Skeletal muscle satellite cell (primary cell): ENCODE measurements around the gene NT5C.
A peak's percentile ranks its signal among the peaks of the same experiment; 100 is the strongest.
"Not testable (repeated sequence)": the region's sequence is repeated elsewhere in the genome, so short reads cannot be mapped to it uniquely, and the experiment has no call there.

ENCODE experiments used
- H3K27me3 ChIP-seq: 2 replicates; pipeline ENCODE4 v1.7.0; 2013; ENCODE audit warnings: low read length; ENCODE audit not compliant: control insufficient read depth, insufficient read depth
- H3K36me3 ChIP-seq: 2 replicates; pipeline ENCODE4 v1.7.0; 2013; ENCODE audit warnings: mild to moderate bottlenecking, control low read depth, low read length; ENCODE audit not compliant: insufficient read depth
- H3K4me1 ChIP-seq: 2 replicates; pipeline ENCODE4 v1.7.0; 2013; ENCODE audit warnings: low read length; ENCODE audit not compliant: control insufficient read depth, insufficient read depth
- H3K4me2 ChIP-seq: 2 replicates; pipeline ENCODE4 v1.7.0; 2013; ENCODE audit warnings: mild to moderate bottlenecking, low read length
- H3K4me3 ChIP-seq: 2 replicates; pipeline ENCODE4 v1.7.0; 2013; ENCODE audit warnings: low read length
- H3K9ac ChIP-seq: 2 replicates; pipeline ENCODE4 v1.7.0; 2013; ENCODE audit warnings: mild to moderate bottlenecking, low read depth, low read length, moderate library complexity
- H3K9me3 ChIP-seq: replicated peaks from 2 replicates; pipeline ENCODE4 v1.7.0; 2013; ENCODE audit warnings: mild to moderate bottlenecking, control low read depth, low read length

The NT5C gene

DNA sequence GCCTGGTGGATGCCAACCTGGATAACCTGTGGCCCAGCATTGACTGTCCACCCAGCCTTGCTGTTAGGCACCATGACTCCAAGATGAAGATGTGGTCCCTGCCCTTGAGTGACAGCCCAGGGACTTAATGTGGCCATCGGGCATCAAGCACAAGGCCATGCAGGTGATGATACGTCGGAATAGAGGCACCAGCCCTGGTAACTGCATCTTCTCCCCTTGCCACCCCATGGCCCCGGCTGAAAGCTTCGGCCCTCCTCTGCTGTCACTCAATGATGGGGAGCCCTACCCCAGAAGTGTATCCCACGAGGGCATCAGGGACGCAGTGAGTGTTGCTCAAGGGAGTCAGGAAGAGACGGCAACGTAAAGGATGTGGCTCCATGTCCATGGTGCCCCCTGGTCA lies 2.0 kb downstream of the NT5C start:
- Histone ChIP-seq H3K27me3 (no peaks in the 10 kb centered on the region), H3K9ac (no peak overlapping the region), H3K4me2 (no peak overlapping the region), H3K36me3 (peaks cover 16% of the 10 kb centered on the region), H3K4me3 (no peak overlapping the region), H3K4me1 (peaks cover 9% of the 10 kb centered on the region), H3K9me3 (no peaks in the 10 kb centered on the region)

DNA sequence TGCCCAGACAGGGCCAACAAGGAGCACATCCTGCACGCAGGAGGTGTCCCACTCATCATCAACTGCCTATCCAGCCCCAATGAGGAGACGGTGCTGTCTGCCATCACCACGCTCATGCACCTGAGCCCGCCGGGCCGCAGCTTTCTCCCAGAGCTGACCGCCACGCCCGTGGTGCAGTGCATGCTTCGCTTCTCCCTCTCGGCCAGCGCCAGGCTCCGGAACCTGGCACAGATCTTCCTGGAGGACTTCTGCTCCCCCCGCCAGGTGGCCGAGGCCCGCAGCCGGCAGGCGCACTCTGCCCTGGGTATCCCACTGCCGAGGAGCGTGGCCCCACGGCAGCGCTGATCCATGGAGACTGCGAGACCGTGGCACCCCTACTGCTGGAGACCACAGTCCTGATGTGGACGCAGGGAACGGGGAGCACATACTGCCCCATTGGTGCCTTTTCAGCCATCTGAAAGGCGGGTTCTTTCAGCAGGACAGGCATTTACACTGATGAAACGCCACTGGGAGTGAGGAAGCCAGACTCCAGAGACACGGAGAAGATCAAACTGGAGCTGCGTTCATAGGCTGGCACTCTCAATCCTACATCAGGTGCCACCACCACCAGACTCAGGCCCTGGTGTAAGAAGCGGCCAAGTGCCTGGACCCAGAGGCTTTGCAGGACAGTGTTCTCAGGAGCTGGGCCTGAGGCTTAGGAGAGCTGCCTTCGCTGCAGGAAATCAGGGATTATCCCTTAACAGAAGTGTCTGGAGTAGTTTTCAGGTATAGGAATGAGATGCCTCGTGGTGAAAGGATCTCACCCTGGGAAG lies 2.6 kb downstream of the NT5C start:
- no peaks in the 10 kb centered on the region for H3K27me3 ChIP-seq
- no peak overlapping the region for H3K4me3 ChIP-seq
- H3K4me1 ChIP-seq = peaks cover 16% of the 10 kb centered on the region
- H3K4me2 ChIP-seq = no peak overlapping the region
- H3K9me3 ChIP-seq = no peaks in the 10 kb centered on the region
- H3K9ac ChIP-seq = no peak overlapping the region
- peaks cover 16% of the 10 kb centered on the region for H3K36me3 ChIP-seq

DNA sequence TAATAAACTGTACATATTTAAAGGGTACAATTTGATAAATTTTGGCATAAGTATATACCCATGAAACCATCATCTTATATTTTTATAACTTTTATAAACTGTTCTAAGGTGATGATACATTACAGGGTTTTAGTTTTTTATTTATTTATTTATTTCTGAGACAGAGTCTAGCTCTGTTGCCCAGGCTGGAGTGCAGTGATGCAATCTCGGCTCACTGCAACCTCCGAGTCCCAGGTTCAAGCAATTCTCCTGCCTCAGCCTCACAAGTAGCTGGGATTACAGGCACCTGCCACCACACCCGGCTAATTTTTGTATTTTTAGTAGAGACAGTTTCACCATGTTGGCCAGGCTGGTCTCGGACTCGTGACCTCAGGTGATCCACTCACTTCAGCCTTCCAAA lies 3.6 kb downstream of the NT5C start:
- H3K27me3 ChIP-seq, H3K4me2 ChIP-seq, H3K4me3 ChIP-seq, H3K9ac ChIP-seq, H3K9me3 ChIP-seq: not testable (repeated sequence)
- Histone ChIP-seq H3K4me1 (peaks cover 18% of the 10 kb centered on the region), H3K36me3 (peaks cover 16% of the 10 kb centered on the region)

DNA sequence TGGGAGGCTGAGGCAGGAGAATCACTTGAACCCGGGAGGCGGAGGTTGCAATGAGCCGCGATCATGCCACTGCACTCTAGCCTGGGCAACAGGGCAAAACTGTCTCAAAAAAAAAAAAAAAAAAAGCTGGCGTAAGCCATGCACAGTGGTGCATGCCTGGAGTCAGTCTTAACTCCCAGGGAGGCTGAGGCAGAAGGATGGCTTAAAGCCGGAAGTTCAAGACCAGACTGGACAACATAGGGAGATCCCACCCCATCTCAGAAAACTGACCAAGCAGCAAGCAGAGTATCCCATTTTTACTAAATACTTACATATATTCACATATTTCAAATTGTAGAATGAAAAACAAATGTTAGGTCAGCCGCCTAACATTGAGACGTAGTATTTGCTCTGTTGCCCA lies 4.6 kb downstream of the NT5C start:
- Histone ChIP-seq H3K27me3 (no peaks in the 10 kb centered on the region), H3K9me3 (no peaks in the 10 kb centered on the region), H3K36me3 (peaks cover 16% of the 10 kb centered on the region), H3K9ac (no peak overlapping the region), H3K4me3 (no peak overlapping the region), H3K4me1 (peaks cover 18% of the 10 kb centered on the region), H3K4me2 (no peak overlapping the region)

DNA sequence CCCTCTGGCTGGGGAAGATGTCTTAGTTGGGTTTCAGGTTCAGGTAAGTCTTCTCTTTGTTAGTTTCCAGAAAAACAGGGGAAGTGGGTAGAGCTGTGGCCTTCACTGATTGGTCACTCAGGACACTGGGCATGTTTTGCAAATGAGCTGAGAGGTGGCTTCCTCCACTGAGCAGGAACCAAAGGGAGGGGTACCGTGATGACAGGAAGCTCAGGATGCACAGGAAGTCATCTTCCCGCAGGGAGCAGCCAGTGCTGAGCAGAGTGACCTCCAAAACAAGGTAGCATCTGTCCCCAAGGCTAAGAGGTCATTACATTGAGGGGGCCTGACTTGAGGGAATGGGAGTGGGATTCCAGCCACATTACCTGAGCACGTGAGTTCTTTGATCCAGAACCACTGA lies 5.6 kb downstream of the NT5C start:
- Histone ChIP-seq H3K4me3 (no peak overlapping the region), H3K9ac (no peak overlapping the region), H3K4me1 (peaks cover 18% of the 10 kb centered on the region), H3K27me3 (no peaks in the 10 kb centered on the region), H3K4me2 (no peak overlapping the region), H3K36me3 (peaks cover 16% of the 10 kb centered on the region), H3K9me3 (no peaks in the 10 kb centered on the region)

DNA sequence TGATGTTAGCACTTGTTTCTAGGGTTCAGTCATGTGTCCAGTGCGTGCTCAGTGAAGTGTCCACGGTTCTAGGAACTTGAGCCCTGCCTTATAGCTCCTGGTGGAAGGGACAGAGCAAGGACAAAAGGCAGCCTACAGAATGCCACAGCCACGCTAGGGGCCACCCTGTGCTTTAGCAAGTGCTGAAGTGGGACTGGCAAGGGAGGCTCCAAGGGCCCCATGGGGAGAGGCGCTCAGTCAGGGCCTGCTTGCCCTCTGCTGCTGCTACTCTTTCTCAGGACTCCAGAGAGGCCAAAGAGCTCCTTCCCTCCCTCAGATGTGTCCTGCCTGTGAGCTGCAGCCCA lies 6.8 kb downstream of the NT5C start:
- Histone ChIP-seq H3K9me3 (no peaks in the 10 kb centered on the region), H3K4me3 (peak overlapping the region; percentile 28), H3K4me1 (peaks cover 13% of the 10 kb centered on the region), H3K4me2 (no peak overlapping the region), H3K27me3 (no peaks in the 10 kb centered on the region), H3K36me3 (peaks cover 9% of the 10 kb centered on the region), H3K9ac (no peak overlapping the region)

DNA sequence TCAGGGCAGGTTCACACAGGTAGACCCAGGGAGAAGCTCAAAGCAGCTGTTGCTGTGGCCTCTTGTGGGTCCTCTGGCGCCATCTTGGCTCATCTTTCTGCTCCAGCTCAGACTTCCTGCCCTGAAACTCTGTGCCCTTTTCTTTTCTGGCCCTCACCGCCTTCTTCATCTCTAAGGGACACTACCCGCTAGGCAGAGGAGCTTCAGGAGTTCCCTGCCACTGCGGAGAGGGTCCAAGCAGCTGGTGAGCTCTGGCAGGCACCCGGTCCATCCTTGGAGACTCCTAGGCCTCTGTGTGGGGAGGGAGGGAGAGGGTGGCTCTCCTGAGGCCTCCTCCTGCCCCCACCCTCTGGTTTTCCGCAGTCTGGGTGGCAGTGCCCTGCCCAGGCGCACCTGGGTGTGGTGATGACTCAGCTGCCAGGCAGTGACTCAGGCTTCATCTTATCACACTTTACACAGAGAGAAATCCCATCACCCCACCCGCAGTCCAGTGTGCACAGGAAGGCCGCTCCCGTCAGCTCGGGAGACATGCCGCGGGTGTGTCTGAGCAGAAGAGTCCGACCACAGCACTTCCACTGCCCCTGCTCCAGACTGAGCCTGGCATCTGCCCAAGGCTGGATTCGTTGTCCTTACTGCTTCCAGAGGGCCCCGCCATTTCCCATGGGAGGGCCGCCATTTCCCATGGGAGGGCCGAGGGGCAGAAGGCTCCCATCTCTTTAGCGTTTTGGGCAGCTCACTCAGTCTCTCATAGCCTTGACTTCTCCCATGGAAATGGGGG lies 7.3 kb downstream of the NT5C start:
- peaks cover 13% of the 10 kb centered on the region for H3K4me1 ChIP-seq
- no peaks in the 10 kb centered on the region for H3K9me3 ChIP-seq
- peak overlapping the region; percentile 28 for H3K4me3 ChIP-seq
- H3K9ac ChIP-seq = no peak overlapping the region
- no peaks in the 10 kb centered on the region for H3K27me3 ChIP-seq
- H3K36me3 ChIP-seq = peaks cover 3% of the 10 kb centered on the region
- H3K4me2 ChIP-seq = peak overlapping the region; percentile 11

DNA sequence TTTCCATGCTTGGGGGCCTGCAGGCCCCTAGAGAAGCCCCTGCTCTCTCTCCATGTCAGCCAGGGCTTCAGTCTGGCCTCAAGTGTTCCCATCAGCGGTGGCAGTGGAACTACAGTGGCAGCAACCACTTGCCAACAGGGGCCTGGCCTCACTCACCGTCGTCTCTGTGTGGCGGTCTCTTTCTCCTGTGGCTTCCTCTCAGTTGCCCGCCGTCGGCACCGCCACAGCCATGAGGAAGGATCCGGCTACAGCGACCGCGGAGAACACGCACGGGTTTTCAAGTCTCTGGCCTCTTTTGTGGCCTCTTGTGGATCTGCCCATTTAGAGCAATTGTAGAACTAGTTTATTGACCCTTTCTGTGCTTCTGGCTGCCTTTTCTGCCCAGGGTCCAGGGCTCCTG lies 13.2 kb downstream of the NT5C start:
- no peaks in the 10 kb centered on the region for H3K36me3 ChIP-seq

DNA sequence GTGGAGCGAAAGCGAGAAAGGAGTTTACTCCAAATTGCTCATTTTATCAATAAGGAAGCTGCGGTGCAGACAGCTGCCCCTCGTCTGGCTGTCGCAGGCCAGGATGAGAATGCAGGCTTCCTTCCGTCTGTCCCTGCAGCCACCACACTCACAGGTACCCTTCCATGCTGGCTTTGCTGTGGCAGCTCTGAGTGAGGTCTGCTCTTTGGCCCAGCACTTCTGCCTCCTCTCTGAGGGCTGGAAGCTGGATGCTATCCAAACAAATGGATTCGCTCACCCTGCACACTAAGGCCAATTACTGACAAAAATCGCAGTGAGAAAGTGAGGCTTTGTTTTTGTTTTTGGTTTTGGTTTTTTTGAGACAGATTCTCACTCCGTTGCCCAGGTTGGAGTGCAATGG lies 14.8 kb downstream of the NT5C start:
- H3K4me2 ChIP-seq = no peak overlapping the region
- peaks cover 13% of the 10 kb centered on the region for H3K4me1 ChIP-seq
- H3K27me3 ChIP-seq = no peaks in the 10 kb centered on the region
- no peaks in the 10 kb centered on the region for H3K9me3 ChIP-seq
- H3K4me3 ChIP-seq = no peak overlapping the region
- H3K36me3 ChIP-seq = no peaks in the 10 kb centered on the region
- H3K9ac ChIP-seq = no peak overlapping the region

More for the DNA sequence above, 13.2 kb downstream of the NT5C start:
- Histone ChIP-seq H3K9ac (no peak overlapping the region), H3K27me3 (no peaks in the 10 kb centered on the region), H3K4me2 (no peak overlapping the region), H3K4me1 (peaks cover 13% of the 10 kb centered on the region), H3K4me3 (no peak overlapping the region), H3K9me3 (no peaks in the 10 kb centered on the region)

DNA sequence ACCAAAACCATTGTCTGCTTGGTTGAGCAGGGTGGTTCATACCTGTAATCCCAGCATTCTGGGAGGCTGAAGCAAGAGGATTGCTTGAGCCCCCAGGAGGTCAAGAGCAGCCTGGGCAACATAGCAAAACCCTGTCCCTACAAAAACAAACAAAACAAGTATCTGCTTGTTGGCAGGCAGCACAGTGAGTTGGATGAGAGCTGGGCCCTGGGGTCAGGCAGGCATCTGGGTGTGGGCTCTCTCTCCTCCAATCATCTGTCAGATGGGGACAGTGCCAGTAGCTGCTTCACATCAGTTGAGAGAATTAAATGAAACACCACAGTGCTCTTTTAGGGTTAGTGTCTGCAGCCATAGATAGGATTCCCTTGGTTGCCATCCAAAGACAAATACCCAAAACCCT lies 16.0 kb downstream of the NT5C start:
- no peaks in the 10 kb centered on the region for H3K27me3 ChIP-seq
- peaks cover 17% of the 10 kb centered on the region for H3K4me1 ChIP-seq
- H3K4me3 ChIP-seq = no peak overlapping the region
- no peaks in the 10 kb centered on the region for H3K36me3 ChIP-seq
- H3K9ac ChIP-seq = no peak overlapping the region
- no peaks in the 10 kb centered on the region for H3K9me3 ChIP-seq
- H3K4me2 ChIP-seq = no peak overlapping the region

DNA sequence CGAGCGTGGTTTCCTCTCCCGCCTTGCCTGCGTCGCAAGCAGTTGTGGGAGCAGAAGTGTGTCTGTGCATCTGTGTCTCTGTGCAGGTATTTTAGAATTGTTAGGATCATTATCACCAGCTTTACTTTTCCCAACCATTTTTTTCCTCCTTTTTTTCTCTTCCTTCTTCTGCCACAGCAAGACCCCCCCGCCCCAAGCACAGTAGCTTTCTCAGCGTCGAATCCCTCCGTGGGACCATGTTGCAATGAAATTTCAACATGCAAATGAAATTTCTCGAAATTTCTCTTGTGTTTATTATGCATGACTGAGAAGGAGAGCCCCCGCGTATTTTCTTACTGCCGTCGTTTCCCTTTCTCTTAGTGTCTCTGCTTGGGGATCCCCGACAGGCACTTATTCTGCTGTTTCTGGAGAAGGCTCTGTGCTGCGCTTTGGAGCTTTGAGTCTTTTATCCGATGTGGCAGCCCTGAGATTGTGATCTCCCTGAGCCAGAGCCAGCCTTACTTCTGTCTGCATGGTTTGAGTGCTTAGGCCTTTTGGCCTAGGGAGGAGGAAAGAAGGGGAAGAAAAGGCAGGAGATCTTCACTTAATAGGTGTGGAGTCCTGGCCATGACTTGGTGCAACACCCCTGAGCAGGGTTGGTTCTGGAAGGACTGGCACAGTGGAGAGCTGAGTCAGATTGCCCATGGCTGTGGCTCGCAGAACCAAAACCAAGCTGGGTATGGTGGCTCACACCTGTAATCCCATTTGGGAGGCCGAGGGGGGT lies 16.8 kb downstream of the NT5C start:
- peak overlapping the region; percentile 82 for H3K9ac ChIP-seq
- H3K4me2 ChIP-seq = peak overlapping the region; percentile 93
- H3K4me1 ChIP-seq = peaks cover 20% of the 10 kb centered on the region
- H3K27me3 ChIP-seq = no peaks in the 10 kb centered on the region
- H3K9me3 ChIP-seq = no peaks in the 10 kb centered on the region
- H3K4me3 ChIP-seq = peak overlapping the region; percentile 79
- no peaks in the 10 kb centered on the region for H3K36me3 ChIP-seq
